ENCODE data around the gene STX19. TPM values are rescaled to one million over a fixed set of nuclear protein-coding genes. Genes with fewer than 3 reads are reported as not detected.

STX19 gene
- total RNA-seq, 1 experiment from 2014 or later = not detected

DNA sequence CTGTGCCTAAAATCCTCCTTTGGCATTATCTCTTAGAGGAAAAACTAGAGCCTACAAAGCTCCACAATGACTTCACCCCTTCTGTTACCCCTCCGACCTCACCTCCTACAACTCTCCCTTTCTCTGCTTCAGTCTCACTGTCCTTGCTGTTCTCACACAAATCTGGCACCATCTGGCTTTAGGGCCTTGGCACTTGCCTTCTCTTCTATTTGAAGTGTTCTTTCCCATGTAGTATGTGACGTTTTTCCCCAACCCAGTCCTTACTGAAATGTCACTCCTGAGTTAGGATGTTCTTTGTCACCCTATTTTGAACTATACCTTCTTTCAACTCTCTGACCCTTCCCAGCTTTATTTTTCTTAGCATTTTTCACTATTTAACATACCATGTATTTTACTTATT lies 8.7 kb downstream of the STX19 start:
- H3K27ac ChIP-seq (ENCODE audit: insufficient read length, low read depth, low read length) = no peak overlapping the region
- H3T11ph ChIP-seq (ENCODE audit: low read length) = no peak overlapping the region
- no peak overlapping the region for H3K14ac ChIP-seq (ENCODE audit: insufficient read depth, low read length)
- Mint-ChIP-seq H3K36me3 (ENCODE audit: insufficient read depth in 1 of 3, low read depth in 3 of 3) (no peaks in the 10 kb centered on the region), H3K27ac (no peak overlapping the region), H3K4me1 (no peaks in the 10 kb centered on the region), H3K9me3 (no peaks in the 10 kb centered on the region; a peak in 1 of 5 replicates), H3K27me3 (ENCODE audit: low read depth) (no peaks in the 10 kb centered on the region), H3K4me3 (no peak overlapping the region)
- H3K23me2 ChIP-seq (ENCODE audit: insufficient read length, low read depth, low read length, poor library complexity, severe bottlenecking) = no peaks in the 10 kb centered on the region
- H4K20me1 ChIP-seq (ENCODE audit: control insufficient read depth, insufficient read depth, insufficient read length) = no peaks in the 10 kb centered on the region
- no peak overlapping the region for H3K18ac ChIP-seq (ENCODE audit: insufficient read length, low read depth, low read length)
- no peak overlapping the region for H2AFZ ChIP-seq (ENCODE audit: low read length)
- no peak for DNase-seq
- H3K23ac ChIP-seq (ENCODE audit: insufficient read length, low read depth, low read length) = no peak overlapping the region
- H3K56ac ChIP-seq (ENCODE audit: insufficient read length, low read depth, low read length) = no peak overlapping the region
- H2AK5ac ChIP-seq (ENCODE audit: insufficient read length, low read length) = no peak overlapping the region
- H2BK120ac ChIP-seq (ENCODE audit: low read depth, low read length, poor library complexity, severe bottlenecking) = no peak overlapping the region
- no peak overlapping the region for H2BK12ac ChIP-seq (ENCODE audit: insufficient read length, low read depth, low read length)
- H2BK20ac ChIP-seq (ENCODE audit: low read depth, low read length, poor library complexity, severe bottlenecking) = no peak overlapping the region
- no peaks in the 10 kb centered on the region for H3K4me1 ChIP-seq (ENCODE audit: insufficient read depth, low read length)
- H2BK15ac ChIP-seq (ENCODE audit: low read depth, low read length) = no peak overlapping the region
- no CpG with 5 or more reads among the region's 2 CpGs for WGBS (ENCODE audit: extremely low coverage, insufficient read length, low lambda C conversion rate)
- no peaks in the 10 kb centered on the region for H3K27me3 ChIP-seq (ENCODE audit: insufficient read depth, low read length)
- no peaks in the 10 kb centered on the region for H3K9me3 ChIP-seq (ENCODE audit: control insufficient read depth, low read depth, low read length)
- no peak overlapping the region for H2BK5ac ChIP-seq (ENCODE audit: insufficient read length, low read length)
- H3K4me2 ChIP-seq (ENCODE audit: insufficient read depth, insufficient read length, low read length) = no peak overlapping the region
- TF ChIP-seq, protein P1, sequence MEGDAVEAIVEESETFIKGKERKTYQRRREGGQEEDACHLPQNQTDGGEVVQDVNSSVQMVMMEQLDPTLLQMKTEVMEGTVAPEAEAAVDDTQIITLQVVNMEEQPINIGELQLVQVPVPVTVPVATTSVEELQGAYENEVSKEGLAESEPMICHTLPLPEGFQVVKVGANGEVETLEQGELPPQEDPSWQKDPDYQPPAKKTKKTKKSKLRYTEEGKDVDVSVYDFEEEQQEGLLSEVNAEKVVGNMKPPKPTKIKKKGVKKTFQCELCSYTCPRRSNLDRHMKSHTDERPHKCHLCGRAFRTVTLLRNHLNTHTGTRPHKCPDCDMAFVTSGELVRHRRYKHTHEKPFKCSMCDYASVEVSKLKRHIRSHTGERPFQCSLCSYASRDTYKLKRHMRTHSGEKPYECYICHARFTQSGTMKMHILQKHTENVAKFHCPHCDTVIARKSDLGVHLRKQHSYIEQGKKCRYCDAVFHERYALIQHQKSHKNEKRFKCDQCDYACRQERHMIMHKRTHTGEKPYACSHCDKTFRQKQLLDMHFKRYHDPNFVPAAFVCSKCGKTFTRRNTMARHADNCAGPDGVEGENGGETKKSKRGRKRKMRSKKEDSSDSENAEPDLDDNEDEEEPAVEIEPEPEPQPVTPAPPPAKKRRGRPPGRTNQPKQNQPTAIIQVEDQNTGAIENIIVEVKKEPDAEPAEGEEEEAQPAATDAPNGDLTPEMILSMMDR (conservative IDR thresholded peaks at IDR 0.05) = no peak
- no peak overlapping the region for H4K8ac ChIP-seq (replicated peaks; ENCODE audit: insufficient read length, low read depth, low read length)
- no peaks in the 10 kb centered on the region for H3K79me2 ChIP-seq (ENCODE audit: insufficient read depth, low read length)
- no peak overlapping the region for H4K91ac ChIP-seq (ENCODE audit: insufficient read length, low read depth, low read length)
- H3K79me1 ChIP-seq (ENCODE audit: insufficient read depth, low read depth, low read length, poor library complexity, severe bottlenecking) = no peaks in the 10 kb centered on the region
- H3K4ac ChIP-seq (ENCODE audit: low read depth, low read length) = no peak overlapping the region
- no peak overlapping the region for H4K5ac ChIP-seq (ENCODE audit: insufficient read length, low read depth, low read length)
- H3K9ac ChIP-seq (ENCODE audit: extremely low read depth, insufficient read length, low read length) = no peak overlapping the region
